ENCODE data around the gene LRP1B.

The LRP1B gene

DNA sequence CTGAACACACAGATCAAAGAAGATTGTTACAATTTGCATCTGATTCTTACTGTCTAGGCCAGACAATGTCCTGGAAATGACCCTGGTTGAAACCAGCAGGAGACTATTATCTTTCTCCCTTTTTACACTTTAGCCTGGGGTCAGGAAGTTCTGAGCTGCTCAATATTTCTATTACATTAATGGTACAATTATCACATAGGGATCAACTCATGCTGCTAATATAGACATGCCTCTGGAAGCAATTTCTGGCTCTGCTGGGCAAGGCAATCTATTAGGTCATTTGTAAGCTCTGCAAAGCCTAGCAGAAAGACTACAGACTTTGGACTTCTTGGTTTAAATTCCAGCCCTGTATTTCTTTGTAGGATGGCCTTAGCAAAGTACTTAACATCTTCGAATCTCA lies 205.3 kb downstream of the LRP1B start:
- TF ChIP-seq, protein P1, sequence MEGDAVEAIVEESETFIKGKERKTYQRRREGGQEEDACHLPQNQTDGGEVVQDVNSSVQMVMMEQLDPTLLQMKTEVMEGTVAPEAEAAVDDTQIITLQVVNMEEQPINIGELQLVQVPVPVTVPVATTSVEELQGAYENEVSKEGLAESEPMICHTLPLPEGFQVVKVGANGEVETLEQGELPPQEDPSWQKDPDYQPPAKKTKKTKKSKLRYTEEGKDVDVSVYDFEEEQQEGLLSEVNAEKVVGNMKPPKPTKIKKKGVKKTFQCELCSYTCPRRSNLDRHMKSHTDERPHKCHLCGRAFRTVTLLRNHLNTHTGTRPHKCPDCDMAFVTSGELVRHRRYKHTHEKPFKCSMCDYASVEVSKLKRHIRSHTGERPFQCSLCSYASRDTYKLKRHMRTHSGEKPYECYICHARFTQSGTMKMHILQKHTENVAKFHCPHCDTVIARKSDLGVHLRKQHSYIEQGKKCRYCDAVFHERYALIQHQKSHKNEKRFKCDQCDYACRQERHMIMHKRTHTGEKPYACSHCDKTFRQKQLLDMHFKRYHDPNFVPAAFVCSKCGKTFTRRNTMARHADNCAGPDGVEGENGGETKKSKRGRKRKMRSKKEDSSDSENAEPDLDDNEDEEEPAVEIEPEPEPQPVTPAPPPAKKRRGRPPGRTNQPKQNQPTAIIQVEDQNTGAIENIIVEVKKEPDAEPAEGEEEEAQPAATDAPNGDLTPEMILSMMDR (IDR thresholded peaks at IDR 0.05; ENCODE audit: low read depth, low read length, missing control alignments) = no peak
- no peak overlapping the region for H3K4me3 ChIP-seq (replicated peaks; ENCODE audit: low read depth, low read length)
- DNase-seq (ENCODE audit: extremely low read depth, low read depth) = no peak

DNA sequence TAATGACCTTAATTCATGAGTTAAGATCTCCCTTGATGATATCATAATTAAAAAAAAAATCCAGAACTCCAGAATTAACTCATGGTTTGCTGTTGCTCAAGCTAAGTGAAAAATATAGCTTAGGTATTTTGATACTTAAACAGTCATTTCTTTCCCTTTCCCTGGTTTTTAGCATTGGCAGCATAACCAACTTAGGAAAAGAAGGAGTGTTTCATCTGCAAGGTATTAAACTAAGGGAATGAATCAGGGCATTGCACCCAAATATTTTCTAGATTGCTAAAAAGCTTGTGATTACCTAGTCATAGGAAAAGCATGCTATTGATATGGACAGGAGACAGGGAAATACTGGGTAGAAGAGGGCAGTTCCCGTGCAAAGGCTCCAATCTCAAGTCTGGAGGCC lies 207.2 kb downstream of the LRP1B start:
- no peak overlapping the region for H3K4me3 ChIP-seq (replicated peaks; ENCODE audit: low read depth, low read length)
- no peak for DNase-seq (ENCODE audit: extremely low read depth, low read depth)
- TF ChIP-seq, protein P1 (IDR thresholded peaks at IDR 0.05; ENCODE audit: low read depth, low read length, missing control alignments) = no peak

DNA sequence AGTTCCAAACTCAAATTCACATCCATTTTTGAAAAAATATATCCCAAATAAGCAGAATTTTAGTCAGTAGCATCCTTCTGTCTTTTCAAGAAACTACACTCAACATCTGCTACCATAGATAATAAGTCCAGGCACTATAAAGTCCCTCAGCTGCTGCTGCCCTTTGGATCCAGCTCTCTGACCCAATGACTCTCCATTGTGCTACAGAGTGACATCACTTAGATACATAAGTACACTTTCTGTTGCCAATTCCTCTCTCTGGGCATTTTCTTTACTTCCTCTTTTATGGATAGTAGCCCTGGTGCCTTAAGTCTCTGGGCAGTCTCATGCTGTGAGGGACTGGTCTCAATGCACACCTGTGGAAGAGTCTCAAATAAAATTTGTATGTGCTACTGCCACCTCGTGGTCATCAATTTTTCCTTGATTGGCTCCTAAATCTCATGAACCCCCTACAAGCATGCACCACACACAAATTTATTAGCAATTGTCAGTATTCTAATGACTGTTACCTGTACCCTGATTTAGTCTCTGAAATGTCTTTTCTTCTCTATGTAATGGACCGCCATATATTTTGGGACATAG lies 219.2 kb downstream of the LRP1B start:
- peak; percentile 11 for DNase-seq (ENCODE audit: extremely low read depth, low read depth)
- TF ChIP-seq, protein P1 (IDR thresholded peaks at IDR 0.05; ENCODE audit: low read depth, low read length, missing control alignments) = peak; percentile 33
- H3K4me3 ChIP-seq (replicated peaks; ENCODE audit: low read depth, low read length) = no peak overlapping the region

DNA sequence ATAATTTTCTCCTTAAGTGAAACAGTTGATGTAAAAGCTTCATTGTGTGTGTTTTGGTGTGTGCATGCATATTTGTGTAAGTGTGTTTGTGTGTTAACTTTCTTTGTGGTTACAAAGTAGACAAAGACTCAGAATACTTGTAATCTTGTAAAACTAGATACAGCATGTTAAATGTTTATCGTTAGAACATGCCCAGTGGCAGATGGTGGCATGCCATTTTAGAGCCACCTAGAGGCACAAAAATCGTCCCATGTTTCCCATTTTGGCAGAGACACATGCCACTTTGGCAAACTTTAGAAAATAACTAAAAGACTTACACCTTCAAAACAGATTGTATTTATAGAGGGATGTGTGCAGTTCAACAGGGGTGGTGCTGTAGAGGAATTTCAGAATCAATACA lies 224.1 kb downstream of the LRP1B start:
- no peak for DNase-seq (ENCODE audit: extremely low read depth, low read depth)
- TF ChIP-seq, protein P1 (IDR thresholded peaks at IDR 0.05; ENCODE audit: low read depth, low read length, missing control alignments) = no peak
- H3K4me3 ChIP-seq (replicated peaks; ENCODE audit: low read depth, low read length) = no peak overlapping the region

DNA sequence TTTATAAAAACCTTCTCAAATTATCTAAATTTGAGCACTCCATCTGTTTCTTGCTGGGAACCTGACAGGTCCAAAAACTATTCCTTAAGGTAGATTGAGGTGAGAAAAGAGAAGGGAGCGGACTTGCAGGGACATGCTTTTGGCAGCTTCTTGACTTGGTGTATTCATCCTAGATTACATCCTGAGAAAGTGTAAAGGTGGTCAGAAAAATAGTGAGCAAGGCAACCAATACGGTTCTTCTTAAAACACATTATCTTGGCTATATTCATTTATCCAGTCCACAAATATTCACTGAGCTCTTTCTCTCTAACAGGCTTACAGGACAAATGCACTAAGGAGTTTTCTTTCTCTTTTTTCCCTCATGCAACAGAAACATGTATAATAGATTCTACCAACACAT lies 230.0 kb downstream of the LRP1B start:
- no peak for DNase-seq (ENCODE audit: extremely low read depth, low read depth)

DNA sequence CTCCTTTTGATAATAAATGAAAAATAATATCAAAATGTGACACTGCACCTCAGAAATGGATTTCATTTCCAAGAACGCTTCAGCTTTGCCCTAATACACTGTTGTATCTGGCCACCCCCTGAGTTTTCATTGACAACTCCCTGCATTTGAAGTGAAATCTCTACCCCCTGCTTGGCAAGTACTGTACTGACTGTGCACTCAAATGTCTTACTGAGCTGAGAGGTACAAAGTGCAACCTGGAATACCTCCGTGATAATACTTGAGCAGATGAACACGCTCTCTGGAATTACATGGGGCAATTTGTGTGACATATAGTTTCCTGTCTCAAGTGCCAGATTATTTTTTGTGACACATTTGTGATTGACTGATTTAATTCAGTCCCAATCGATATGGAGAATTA lies 231.1 kb downstream of the LRP1B start:
- no peak overlapping the region for H3K4me3 ChIP-seq (replicated peaks; ENCODE audit: low read depth, low read length)
- TF ChIP-seq, protein P1 (IDR thresholded peaks at IDR 0.05; ENCODE audit: low read depth, low read length, missing control alignments) = no peak
- DNase-seq (ENCODE audit: extremely low read depth, low read depth) = no peak

More for the DNA sequence above, 230.0 kb downstream of the LRP1B start:
- TF ChIP-seq, protein P1 (IDR thresholded peaks at IDR 0.05; ENCODE audit: low read depth, low read length, missing control alignments) = no peak
- no peak overlapping the region for H3K4me3 ChIP-seq (replicated peaks; ENCODE audit: low read depth, low read length)

DNA sequence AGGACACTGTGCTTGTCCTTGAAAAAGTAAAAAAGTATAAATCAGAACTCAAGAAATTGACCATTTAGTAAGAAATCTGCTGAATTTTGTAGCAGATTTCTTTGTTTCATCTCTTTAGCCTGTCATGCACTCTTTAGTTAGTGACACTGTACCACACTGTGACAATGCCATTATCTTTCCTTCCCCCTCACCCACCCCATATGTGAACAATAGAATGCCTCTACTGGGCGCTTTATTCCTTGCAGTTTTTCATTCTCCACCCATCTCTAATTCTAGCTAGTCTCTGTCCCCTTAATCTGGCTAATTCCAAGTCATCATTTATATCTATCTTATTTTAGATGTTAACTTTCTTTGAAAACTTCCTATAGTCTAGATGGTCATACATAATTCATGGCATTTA lies 241.0 kb downstream of the LRP1B start:
- no peak overlapping the region for H3K4me3 ChIP-seq (replicated peaks; ENCODE audit: low read depth, low read length)
- TF ChIP-seq, protein P1 (IDR thresholded peaks at IDR 0.05; ENCODE audit: low read depth, low read length, missing control alignments) = no peak

More for the DNA sequence above, 241.0 kb downstream of the LRP1B start:
- DNase-seq (ENCODE audit: extremely low read depth, low read depth) = no peak
